HEK293 (cell line): ENCODE data around the gene HCFC1.

Experiments used
- CTCF ChIA-PET: fragments of 350-600 bp; formaldehyde crosslinking; extraction: SDS; loops from one replicate; lab custom pipeline; 2021; ENCODE audit warnings: antibody characterized with exemption; lab: Yijun Ruan, JAX
- POLR2A ChIA-PET: fragments of 300-600 bp; formaldehyde crosslinking; extraction: SDS; loops from one replicate; lab custom pipeline; 2020; ENCODE audit warnings: antibody characterized with exemption, inconsistent platforms; lab: Yijun Ruan, JAX
- H3K27ac ChIP-seq: fragments of 200-500 bp; sonication (Bioruptor generic); 2 replicates; pipeline ENCODE4 v1.5.1; 2014; ENCODE audit warnings: low read depth, low read length, control low read depth, inconsistent platforms; ENCODE audit errors: extremely low read depth
- H3K36me3 ChIP-seq, 2 experiments: fragments of 200-500 bp in 1 of 2; sonication (Bioruptor generic) in 1 of 2; 1 replicate in 1 of 2; 2 replicates in 1 of 2; pipeline ENCODE4 v1.5.1; 2014 to 2017; ENCODE audit warnings: inconsistent platforms in 2 of 2, low read length in 2 of 2; ENCODE audit not compliant: control insufficient read depth in 2 of 2, insufficient read depth in 1 of 2
- H3K4me1 ChIP-seq: fragments of 200-500 bp; sonication (Bioruptor generic); 2 replicates; pipeline ENCODE4 v1.5.1; 2014; ENCODE audit warnings: mild to moderate bottlenecking, low read length, inconsistent platforms; ENCODE audit not compliant: control insufficient read depth, insufficient read depth
- H3K4me3 ChIP-seq: 2 replicates; pipeline ENCODE4 v1.5.1; 2011; ENCODE audit warnings: low read depth, mild to moderate bottlenecking, control low read depth, low read length, moderate library complexity
- H3K9me3 ChIP-seq: fragments of 200-500 bp; sonication (Bioruptor generic); 2 replicates; pipeline ENCODE4 v1.5.1; 2014; ENCODE audit warnings: low read depth, low read length, inconsistent platforms; ENCODE audit not compliant: control insufficient read depth, insufficient read depth
- KLF8 ChIP-seq: fragments of 450-650 bp; formaldehyde crosslinking; IDR thresholded peaks from 2 replicates; pipeline ENCODE4 v1.5.1; 2016; ENCODE audit warnings: missing biosample characterization, missing genetic modification characterization
- KLF9 ChIP-seq: fragments of 450-650 bp; formaldehyde crosslinking; IDR thresholded peaks from 2 replicates; pipeline ENCODE4 v1.5.1; 2016; ENCODE audit warnings: missing biosample characterization, missing genetic modification characterization, low read depth
- PRDM4 ChIP-seq: fragments of 450-650 bp; formaldehyde crosslinking; IDR thresholded peaks from 2 replicates; pipeline ENCODE4 v1.5.1; 2017; ENCODE audit warnings: missing biosample characterization, missing genetic modification characterization
- REPIN1 ChIP-seq: fragments of 450-650 bp; formaldehyde crosslinking; IDR thresholded peaks from 2 replicates; pipeline ENCODE4 v1.5.1; 2017; ENCODE audit warnings: missing biosample characterization, missing genetic modification characterization, low read depth
- TCF7L2 ChIP-seq: IDR thresholded peaks from 2 replicates; pipeline ENCODE4 v1.6.1; 2011; ENCODE audit warnings: low read depth, mild to moderate bottlenecking, inconsistent platforms, low read length, moderate library complexity, borderline replicate concordance
- YY1 ChIP-seq: fragments of 450-650 bp; formaldehyde crosslinking; IDR thresholded peaks from 2 replicates; pipeline ENCODE4 v1.5.1; 2018; ENCODE audit warnings: missing biosample characterization, missing genetic modification characterization
- ZBTB17 ChIP-seq: fragments of 450-650 bp; formaldehyde crosslinking; IDR thresholded peaks from 2 replicates; pipeline ENCODE4 v1.5.1; 2016; ENCODE audit warnings: missing biosample characterization, missing genetic modification characterization
- ZBTB8A ChIP-seq: fragments of 450-650 bp; formaldehyde crosslinking; IDR thresholded peaks from 2 replicates; pipeline ENCODE4 v1.5.1; 2016; ENCODE audit warnings: missing biosample characterization, missing genetic modification characterization
- ZFP3 ChIP-seq: fragments of 450-650 bp; formaldehyde crosslinking; IDR thresholded peaks from 2 replicates; pipeline ENCODE4 v1.5.1; 2016; ENCODE audit warnings: low read depth, missing biosample characterization, missing genetic modification characterization
- ZNF132 ChIP-seq: fragments of 450-650 bp; formaldehyde crosslinking; IDR thresholded peaks from 2 replicates; pipeline ENCODE4 v1.5.1; 2017; ENCODE audit warnings: missing biosample characterization, missing genetic modification characterization, borderline replicate concordance
- ZNF202 ChIP-seq: fragments of 450-650 bp; formaldehyde crosslinking; IDR thresholded peaks from 2 replicates; pipeline ENCODE4 v1.5.1; 2016; ENCODE audit warnings: missing biosample characterization, missing genetic modification characterization, borderline replicate concordance
- ZNF311 ChIP-seq: fragments of 450-650 bp; formaldehyde crosslinking; IDR thresholded peaks from 2 replicates; pipeline ENCODE4 v1.5.1; 2017; ENCODE audit warnings: missing biosample characterization, missing genetic modification characterization, borderline replicate concordance
- ZNF394 ChIP-seq: fragments of 450-650 bp; formaldehyde crosslinking; IDR thresholded peaks from 2 replicates; pipeline ENCODE4 v1.5.1; 2016; ENCODE audit warnings: missing biosample characterization, missing genetic modification characterization, mild to moderate bottlenecking, moderate library complexity, borderline replicate concordance
- ZNF398 ChIP-seq: fragments of 450-650 bp; formaldehyde crosslinking; IDR thresholded peaks from 2 replicates; pipeline ENCODE4 v1.5.1; 2017; ENCODE audit warnings: missing biosample characterization, missing genetic modification characterization
- ZNF488 ChIP-seq: fragments of 450-650 bp; formaldehyde crosslinking; IDR thresholded peaks from 2 replicates; pipeline ENCODE4 v1.5.1; 2016; ENCODE audit warnings: missing biosample characterization, missing genetic modification characterization
- ZNF501 ChIP-seq: fragments of 450-650 bp; formaldehyde crosslinking; IDR thresholded peaks from 2 replicates; pipeline ENCODE4 v1.5.1; 2016; ENCODE audit warnings: missing biosample characterization, missing genetic modification characterization
- ZNF549 ChIP-seq: fragments of 450-650 bp; IDR thresholded peaks from 2 replicates; pipeline ENCODE4 v1.5.1; 2018; ENCODE audit warnings: missing biosample characterization, missing genetic modification characterization, mild to moderate bottlenecking, inconsistent platforms, moderate library complexity
- ZNF560 ChIP-seq: fragments of 450-650 bp; formaldehyde crosslinking; IDR thresholded peaks from 2 replicates; pipeline ENCODE4 v1.5.1; 2017; ENCODE audit warnings: missing biosample characterization, missing genetic modification characterization, borderline replicate concordance
- TF ChIP-seq, protein P1 (sequence below): fragments of 450-650 bp; formaldehyde crosslinking; IDR thresholded peaks from 2 replicates; pipeline ENCODE4 v1.5.1; 2017; ENCODE audit warnings: missing biosample characterization, missing genetic modification characterization
- TF ChIP-seq, protein P2 (sequence below): fragments of 450-650 bp; formaldehyde crosslinking; optimal IDR thresholded peaks from 2 replicates; pipeline ENCODE3; 2016; ENCODE audit warnings: missing biosample characterization, mild to moderate bottlenecking, missing genetic modification characterization

Gene HCFC1

DNA sequence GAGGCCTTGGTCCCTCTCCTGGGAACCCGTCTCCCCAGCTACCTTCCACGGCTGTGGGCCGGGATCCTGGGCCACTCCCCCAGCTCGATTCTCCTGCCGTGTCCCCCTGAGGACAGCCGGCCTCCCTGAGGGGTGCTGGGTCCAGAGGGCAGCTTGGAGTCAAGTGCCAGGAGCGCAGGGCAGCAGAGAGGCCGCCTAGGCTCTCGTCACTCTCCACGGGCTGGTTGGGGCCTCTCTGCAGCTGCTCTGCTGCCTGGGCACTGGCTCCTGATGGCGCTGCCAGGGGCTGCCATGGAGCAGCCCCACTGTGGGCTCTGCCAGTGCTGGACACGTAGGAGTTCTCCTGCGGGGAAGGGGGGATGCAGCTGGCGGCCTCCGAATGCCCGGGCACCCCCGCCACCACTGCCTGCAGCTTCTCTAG lies 41.4 kb upstream of the HCFC1 start:
- TF ChIP-seq, protein P1, sequence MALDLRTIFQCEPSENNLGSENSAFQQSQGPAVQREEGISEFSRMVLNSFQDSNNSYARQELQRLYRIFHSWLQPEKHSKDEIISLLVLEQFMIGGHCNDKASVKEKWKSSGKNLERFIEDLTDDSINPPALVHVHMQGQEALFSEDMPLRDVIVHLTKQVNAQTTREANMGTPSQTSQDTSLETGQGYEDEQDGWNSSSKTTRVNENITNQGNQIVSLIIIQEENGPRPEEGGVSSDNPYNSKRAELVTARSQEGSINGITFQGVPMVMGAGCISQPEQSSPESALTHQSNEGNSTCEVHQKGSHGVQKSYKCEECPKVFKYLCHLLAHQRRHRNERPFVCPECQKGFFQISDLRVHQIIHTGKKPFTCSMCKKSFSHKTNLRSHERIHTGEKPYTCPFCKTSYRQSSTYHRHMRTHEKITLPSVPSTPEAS (tag by site-specific recombination) = no peak
- TF ChIP-seq ZNF488 (tag by site-specific recombination) (no peak), ZBTB17 (tag by site-specific recombination) (no peak), KLF9 (tag by site-specific recombination) (no peak), TCF7L2 (no peak), ZNF202 (no peak), KLF8 (tag by site-specific recombination) (no peak), ZNF549 (tag by site-specific recombination) (no peak)
- H3K4me1 ChIP-seq = no peaks in the 10 kb centered on the region
- no peak overlapping the region for H3K4me3 ChIP-seq
- H3K36me3 ChIP-seq = peaks cover 8 to 75% of the 10 kb centered on the region in 2 experiments; a peak in 2 of 3 replicates
- POLR2A ChIA-PET = interaction anchor here (0.7 to 4.6 kb wide), 5 partner anchors 39 to 463 kb away, joined by 3 to 21 read pairs (median 3); partner anchors contain the start of genes HCFC1, MECP2 and TMEM187
- H3K9me3 ChIP-seq = no peaks in the 10 kb centered on the region
- CTCF ChIA-PET = interaction anchor here (0.7 to 3.9 kb wide), 28 partner anchors 10 to 1053 kb away, joined by 3 to 35 read pairs (median 6); no protein-coding TSS in a partner anchor
- no peak overlapping the region for H3K27ac ChIP-seq

- no peak for TF ChIP-seq ZNF394 (tag by site-specific recombination)
- TF ChIP-seq ZNF398 (tag by site-specific recombination) = no peak
- no peak for TF ChIP-seq ZNF501 (tag by site-specific recombination)
- TF ChIP-seq ZNF560 (tag by site-specific recombination) = no peak
- no peak for TF ChIP-seq ZNF311 (tag by site-specific recombination)
- no peak for TF ChIP-seq ZNF132 (tag by site-specific recombination)
- TF ChIP-seq, protein P2, sequence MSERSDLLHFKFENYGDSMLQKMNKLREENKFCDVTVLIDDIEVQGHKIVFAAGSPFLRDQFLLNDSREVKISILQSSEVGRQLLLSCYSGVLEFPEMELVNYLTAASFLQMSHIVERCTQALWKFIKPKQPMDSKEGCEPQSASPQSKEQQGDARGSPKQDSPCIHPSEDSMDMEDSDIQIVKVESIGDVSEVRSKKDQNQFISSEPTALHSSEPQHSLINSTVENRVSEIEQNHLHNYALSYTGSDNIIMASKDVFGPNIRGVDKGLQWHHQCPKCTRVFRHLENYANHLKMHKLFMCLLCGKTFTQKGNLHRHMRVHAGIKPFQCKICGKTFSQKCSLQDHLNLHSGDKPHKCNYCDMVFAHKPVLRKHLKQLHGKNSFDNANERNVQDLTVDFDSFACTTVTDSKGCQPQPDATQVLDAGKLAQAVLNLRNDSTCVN (tag by site-specific recombination) = no peak
- no peak for TF ChIP-seq YY1 (tag by site-specific recombination)
- no peak for TF ChIP-seq ZFP3 (tag by site-specific recombination)
- no peak for TF ChIP-seq ZBTB8A
- TF ChIP-seq REPIN1 (tag by site-specific recombination) = no peak
- no peak for TF ChIP-seq PRDM4
- ChIA-PET POLR2A (interaction anchor here (0.7 to 4.6 kb wide), 4 partner anchors 41 to 464 kb away, joined by 3 to 21 read pairs (median 3); partner anchors contain the start of genes HCFC1, MECP2 and TMEM187), CTCF (interaction anchor here (0.8 to 3.9 kb wide), 22 partner anchors 10 to 523 kb away, joined by 3 to 35 read pairs (median 8); no protein-coding TSS in a partner anchor)
- Histone ChIP-seq H3K36me3 (peaks cover 5 to 75% of the 10 kb centered on the region in 2 experiments; a peak in 2 of 3 replicates), H3K4me1 (no peaks in the 10 kb centered on the region), H3K27ac (no peak overlapping the region), H3K9me3 (no peaks in the 10 kb centered on the region), H3K4me3 (no peak overlapping the region)
Measured at GRCh38 chrX:154012336-154012991, 40.8 kb upstream of the HCFC1 start.
